Cardiac fibroblast (primary cell): ENCODE measurements around the gene KLHL8.

Source experiments
- DNase-seq, 2 donors: peaks; one replicate each; pipeline versions ENCODE4 v3.0.0 to v3.0.0-alpha.2; 2010; ENCODE audit warnings: low read depth in 2 of 2
- H3K4me3 ChIP-seq, 2 donors: replicated peaks in 1 of 2; 1 replicate in 1 of 2; 2 replicates in 1 of 2; pipeline ENCODE4 v1.5.1; 2011; ENCODE audit warnings: low read depth in 2 of 2, low read length in 2 of 2, mild to moderate bottlenecking in 2 of 2, moderate library complexity in 1 of 2
- CTCF ChIP-seq: IDR thresholded peaks from one replicate; pipeline ENCODE4 v1.5.1; 2011; ENCODE audit warnings: low read depth, mild to moderate bottlenecking, low read length, inconsistent platforms

The KLHL8 gene

GRCh38 chr4:87241336-87241735, 20.9 kb upstream of the KLHL8 start:
- TF ChIP-seq CTCF: no peak
- H3K4me3 ChIP-seq: no peak overlapping the region
- DNase-seq: no peak

GRCh38 chr4:87240341-87240740, 19.9 kb upstream of the KLHL8 start:
- no peak overlapping the region for H3K4me3 ChIP-seq

GRCh38 chr4:87239821-87240220, 19.4 kb upstream of the KLHL8 start:
- no peak for DNase-seq
- no peak overlapping the region for H3K4me3 ChIP-seq
- TF ChIP-seq CTCF: no peak

More at GRCh38 chr4:87240341-87240740, 19.9 kb upstream of the KLHL8 start:
- no peak for DNase-seq
- TF ChIP-seq CTCF: no peak

GRCh38 chr4:87239194-87239593, 18.8 kb upstream of the KLHL8 start:
- no peak overlapping the region for H3K4me3 ChIP-seq
- TF ChIP-seq CTCF: no peak

GRCh38 chr4:87236861-87237260, 16.4 kb upstream of the KLHL8 start:
- TF ChIP-seq CTCF: no peak
- DNase-seq: no peak
- no peak overlapping the region for H3K4me3 ChIP-seq

More at GRCh38 chr4:87239194-87239593, 18.8 kb upstream of the KLHL8 start:
- DNase-seq: no peak

GRCh38 chr4:87235020-87235671, 14.7 kb upstream of the KLHL8 start:
- peak overlapping the region in 1 of 2 donors; percentile 45 for H3K4me3 ChIP-seq
- no peak for TF ChIP-seq CTCF
- DNase-seq: peak in 1 of 2 donors; percentile 64

GRCh38 chr4:87232216-87232615, 11.8 kb upstream of the KLHL8 start:
- no peak for DNase-seq
- no peak overlapping the region for H3K4me3 ChIP-seq
- TF ChIP-seq CTCF: no peak
